Fibroblast of the conjunctiva (primary cell): ENCODE data around the gene WDR70.
"Not testable (repeated sequence)": the region's sequence is repeated elsewhere in the genome, so short reads cannot be mapped to it uniquely, and the experiment has no call there.

ENCODE experiments used
- DNase-seq: peaks from one replicate; pipeline ENCODE4 v3.0.0-alpha.2; 2010; ENCODE audit warnings: low read depth

The WDR70 gene

GRCh38 chr5:37517686-37518085 is 138.6 kb downstream of the WDR70 start:
- DNase-seq: no peak

GRCh38 chr5:37518356-37518755 is 139.2 kb downstream of the WDR70 start:
- DNase-seq: not testable (repeated sequence)

GRCh38 chr5:37519304-37519703 is 140.2 kb downstream of the WDR70 start:
- DNase-seq: no peak

GRCh38 chr5:37519807-37520206 is 140.7 kb downstream of the WDR70 start:
- no peak for DNase-seq

- no peak for DNase-seq
These were observed 141.7 kb downstream of the WDR70 start for GRCh38 chr5:37520811-37521210.

- no peak for DNase-seq
These were observed 154.0 kb downstream of the WDR70 start for GRCh38 chr5:37532976-37533740.

- DNase-seq: no peak
These were observed 154.7 kb downstream of the WDR70 start for GRCh38 chr5:37533851-37534250.

GRCh38 chr5:37539459-37539858 is 160.3 kb downstream of the WDR70 start:
- DNase-seq: no peak

GRCh38 chr5:37543216-37543615 is 164.1 kb downstream of the WDR70 start:
- DNase-seq: no peak

GRCh38 chr5:37549411-37549810 is 170.3 kb downstream of the WDR70 start:
- no peak for DNase-seq

- DNase-seq: no peak
These were observed 173.0 kb downstream of the WDR70 start for GRCh38 chr5:37552161-37552560.

GRCh38 chr5:37552770-37553719 is 173.9 kb downstream of the WDR70 start:
- DNase-seq: no peak

GRCh38 chr5:37553720-37554404 is 174.7 kb downstream of the WDR70 start:
- DNase-seq: peak; percentile 34

- DNase-seq: no peak
These were observed 175.3 kb downstream of the WDR70 start for GRCh38 chr5:37554405-37554739.

GRCh38 chr5:37554938-37555337 is 175.8 kb downstream of the WDR70 start:
- no peak for DNase-seq

GRCh38 chr5:37557734-37558293 is 178.7 kb downstream of the WDR70 start:
- no peak for DNase-seq

- no peak for DNase-seq
These were observed 186.0 kb downstream of the WDR70 start for GRCh38 chr5:37565062-37565670.

- no peak for DNase-seq
These were observed 188.4 kb downstream of the WDR70 start for GRCh38 chr5:37567566-37567965.

GRCh38 chr5:37568018-37568753 is 189.1 kb downstream of the WDR70 start:
- DNase-seq: no peak

GRCh38 chr5:37568893-37569292 is 189.8 kb downstream of the WDR70 start:
- DNase-seq: no peak

- DNase-seq: no peak
These were observed 190.3 kb downstream of the WDR70 start for GRCh38 chr5:37569466-37569865.
